Omental fat pad (tissue), 4 donors: ENCODE data around the gene SFMBT2. TPM values are rescaled to one million over a fixed set of nuclear protein-coding genes. Genes with fewer than 3 reads are reported as not detected.

Experiments
- ATAC-seq: fragments of 150-250 bp; one replicate; pipeline ENCODE4 v1.9.1; 2016; ENCODE audit warnings: mild to moderate bottlenecking, moderate library complexity; ENCODE audit not compliant: low FRiP score
- DNase-seq: peaks from one replicate; pipeline ENCODE4 v3.0.0-alpha.2; 2019; ENCODE audit warnings: low spot score
- total RNA-seq, 4 donors: library from RNA; depleted of rRNA; stranded (reverse); fragments of >200 nt; gene quantifications; one replicate each; pipeline ENCODE4 v1.1.0, GENCODE V29; 2016
- TF ChIP-seq, protein P1 (sequence below), 3 donors: fragments of 450-650 bp; IDR thresholded peaks; one replicate each; pipeline ENCODE4 v1.5.1; 2016 to 2017; ENCODE audit warnings: antibody characterized with exemption in 3 of 3, mild to moderate bottlenecking in 3 of 3, moderate library complexity in 2 of 3

Gene SFMBT2
- total RNA-seq, 4 donors from 2014 or later = 6.2 to 12.0 (median 9.4) TPM

DNA sequence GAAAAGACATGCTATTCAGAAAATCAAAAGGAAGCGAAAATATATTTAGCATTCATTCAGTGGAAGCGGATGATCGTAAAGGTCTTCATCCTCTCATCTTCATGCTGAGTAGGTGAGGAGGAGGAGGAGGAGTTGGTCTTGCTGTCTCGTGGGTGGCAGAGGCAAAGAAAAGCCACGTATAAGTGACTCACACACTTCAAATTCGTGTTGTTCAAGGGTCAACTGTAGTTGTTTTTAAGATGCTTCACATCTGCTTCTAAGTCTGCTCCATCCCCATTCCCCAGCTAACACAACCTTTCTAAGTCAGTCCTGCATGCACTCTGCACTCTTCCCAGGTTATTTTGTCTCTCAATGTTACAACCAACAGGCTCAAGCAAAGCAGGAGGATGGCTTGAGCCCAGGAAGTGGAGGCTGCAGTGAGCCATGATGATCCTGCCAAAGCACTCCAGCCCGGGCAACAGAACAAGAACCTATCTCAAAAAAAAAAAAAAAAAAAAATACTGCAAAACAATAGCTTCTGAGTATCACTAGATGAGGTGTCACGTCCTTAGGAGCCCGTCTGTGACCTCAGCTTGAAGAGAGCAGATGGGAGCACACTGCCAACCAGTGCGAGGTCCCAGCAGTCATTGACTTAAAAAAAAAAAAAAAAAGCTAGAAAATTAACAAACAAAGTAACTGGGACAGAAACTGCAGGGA is 70.5 kb downstream of the SFMBT2 start:
- ATAC-seq = no peak
- DNase-seq = no peak
- TF ChIP-seq, protein P1, sequence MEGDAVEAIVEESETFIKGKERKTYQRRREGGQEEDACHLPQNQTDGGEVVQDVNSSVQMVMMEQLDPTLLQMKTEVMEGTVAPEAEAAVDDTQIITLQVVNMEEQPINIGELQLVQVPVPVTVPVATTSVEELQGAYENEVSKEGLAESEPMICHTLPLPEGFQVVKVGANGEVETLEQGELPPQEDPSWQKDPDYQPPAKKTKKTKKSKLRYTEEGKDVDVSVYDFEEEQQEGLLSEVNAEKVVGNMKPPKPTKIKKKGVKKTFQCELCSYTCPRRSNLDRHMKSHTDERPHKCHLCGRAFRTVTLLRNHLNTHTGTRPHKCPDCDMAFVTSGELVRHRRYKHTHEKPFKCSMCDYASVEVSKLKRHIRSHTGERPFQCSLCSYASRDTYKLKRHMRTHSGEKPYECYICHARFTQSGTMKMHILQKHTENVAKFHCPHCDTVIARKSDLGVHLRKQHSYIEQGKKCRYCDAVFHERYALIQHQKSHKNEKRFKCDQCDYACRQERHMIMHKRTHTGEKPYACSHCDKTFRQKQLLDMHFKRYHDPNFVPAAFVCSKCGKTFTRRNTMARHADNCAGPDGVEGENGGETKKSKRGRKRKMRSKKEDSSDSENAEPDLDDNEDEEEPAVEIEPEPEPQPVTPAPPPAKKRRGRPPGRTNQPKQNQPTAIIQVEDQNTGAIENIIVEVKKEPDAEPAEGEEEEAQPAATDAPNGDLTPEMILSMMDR (IDR thresholded peaks at IDR 0.05) = no peak

DNA sequence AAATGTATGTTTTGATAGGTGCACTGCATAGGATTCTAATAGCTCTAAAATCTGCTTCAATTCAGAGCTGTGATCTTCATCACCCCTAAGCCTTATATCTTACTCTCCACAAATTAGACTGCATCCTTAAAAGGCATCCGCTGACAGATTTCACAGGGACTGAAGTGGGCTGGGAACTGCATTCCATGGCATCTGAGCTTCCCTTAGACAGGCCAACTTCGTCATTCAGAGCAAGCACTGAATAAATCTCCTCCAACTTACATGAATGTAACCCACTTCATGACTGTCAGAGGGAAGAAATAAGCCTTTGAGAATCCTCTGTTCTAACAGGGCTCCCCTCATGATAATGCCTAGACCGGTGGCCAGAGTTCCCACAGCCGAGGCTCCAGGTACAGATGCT is 71.3 kb downstream of the SFMBT2 start:
- ATAC-seq (no peak), DNase-seq (no peak)
- TF ChIP-seq, protein P1 (IDR thresholded peaks at IDR 0.05) = no peak

DNA sequence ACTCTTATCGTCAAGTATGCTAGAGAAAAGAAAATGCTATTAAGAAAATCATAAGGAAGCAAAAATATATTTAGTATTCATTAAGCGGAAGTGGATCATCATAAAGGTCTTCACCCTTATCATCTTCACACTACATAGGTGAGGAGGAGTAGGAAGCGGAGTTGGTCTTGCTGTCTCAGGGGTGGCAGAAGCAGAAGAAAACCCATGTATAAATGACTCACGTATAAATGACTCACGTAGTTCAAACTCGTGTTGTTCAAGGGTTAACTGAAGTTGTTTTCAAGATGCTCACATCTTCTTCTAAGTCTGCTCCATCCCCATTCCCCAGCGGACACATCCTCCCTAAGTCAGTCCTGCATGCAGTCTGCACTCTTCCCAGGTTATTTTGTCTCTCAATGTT is 72.4 kb downstream of the SFMBT2 start:
- TF ChIP-seq, protein P1 (IDR thresholded peaks at IDR 0.05) = no peak
- no peak for ATAC-seq
- no peak for DNase-seq

DNA sequence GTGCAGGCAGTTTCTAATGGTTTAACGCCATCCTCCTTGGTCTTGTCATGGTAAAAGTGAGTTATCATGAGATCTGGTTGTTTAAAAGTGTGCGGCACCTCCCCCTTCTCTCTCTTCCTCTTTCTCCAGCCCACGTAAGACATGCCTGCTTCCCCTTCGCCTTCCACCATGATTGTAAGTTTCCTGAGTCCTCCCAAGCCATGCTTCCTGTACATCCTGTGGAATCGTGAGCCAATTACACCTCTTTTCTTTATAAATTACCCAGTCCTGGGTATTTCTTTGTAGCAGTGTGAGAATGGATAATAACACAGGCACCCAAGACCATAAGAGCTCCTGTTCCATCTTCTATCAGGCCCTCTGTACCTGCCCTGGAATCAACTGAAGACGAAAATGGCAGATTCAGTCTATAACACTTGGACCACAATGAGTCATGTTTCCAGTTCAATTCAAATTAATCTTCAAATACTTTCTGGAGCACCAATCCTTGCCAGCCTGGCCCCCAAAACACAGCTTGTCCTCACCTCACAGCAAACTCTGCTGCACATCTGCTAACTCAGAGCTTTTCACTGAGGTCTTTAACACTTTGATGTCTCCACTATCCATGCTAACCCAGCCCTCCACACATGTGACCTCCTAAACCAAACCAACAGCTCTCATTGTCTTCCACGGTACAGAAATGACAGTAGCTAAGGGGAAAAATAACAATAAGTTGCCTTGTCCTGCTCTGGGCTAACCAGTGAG is 73.2 kb downstream of the SFMBT2 start:
- TF ChIP-seq, protein P1 (IDR thresholded peaks at IDR 0.05) = no peak
- no peak for ATAC-seq
- DNase-seq = no peak

DNA sequence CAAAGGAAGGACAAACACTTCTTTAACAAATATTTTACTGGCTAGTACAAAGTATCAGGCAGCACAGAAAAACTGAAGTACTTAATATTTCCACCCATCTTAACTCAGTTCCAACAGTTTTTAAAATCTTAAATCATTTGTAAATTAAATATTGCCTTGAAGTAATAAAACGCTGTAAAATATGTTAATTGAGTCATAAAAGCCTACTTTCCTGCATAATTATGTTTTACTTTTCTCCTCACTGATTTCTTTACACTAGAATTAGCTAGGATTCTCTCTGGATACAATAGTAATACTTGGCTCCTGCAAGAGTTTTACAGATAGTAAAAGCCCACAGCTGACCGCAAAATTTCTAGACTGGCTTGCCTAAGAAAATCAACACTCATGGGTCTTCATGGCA is 74.9 kb downstream of the SFMBT2 start:
- TF ChIP-seq, protein P1 (IDR thresholded peaks at IDR 0.05) = no peak
- DNase-seq (no peak), ATAC-seq (no peak)

DNA sequence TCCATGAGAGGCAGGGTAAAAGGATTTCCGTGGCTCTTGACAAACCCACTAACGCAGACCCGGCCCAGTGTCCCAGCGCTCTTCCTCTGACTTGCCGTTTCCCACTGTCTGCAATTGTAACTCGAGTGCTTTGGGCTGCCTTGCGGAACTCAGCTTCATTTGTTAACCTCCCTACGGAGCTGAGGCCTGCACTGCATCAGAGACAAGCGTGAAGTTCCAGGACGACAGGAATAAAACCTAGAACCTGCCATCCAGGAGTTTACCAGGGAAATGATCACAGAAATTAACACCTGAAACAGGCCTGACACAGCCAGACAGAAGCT is 76.2 kb downstream of the SFMBT2 start:
- ATAC-seq = no peak
- TF ChIP-seq, protein P1 (IDR thresholded peaks at IDR 0.05) = no peak
- no peak for DNase-seq
